Stimulated activated CD8-positive, alpha-beta memory T cell treated with anti-CD3 and anti-CD28 coated beads, Interleukin-15, amount 100 ng/mL, for 24 hours (primary cell): ENCODE results near the gene RASAL2.
"Not testable (repeated sequence)": the region's sequence is repeated elsewhere in the genome, so short reads cannot be mapped to it uniquely, and the experiment has no call there.

ENCODE experiments used
- DNase-seq: peaks from one replicate; pipeline ENCODE4 v3.0.0-alpha.2; 2020; ENCODE audit warnings: low read depth

RASAL2 gene

GRCh38 chr1:178345238-178345637 lies 251.3 kb downstream of the RASAL2 start:
- no peak for DNase-seq

GRCh38 chr1:178345807-178346206 lies 251.9 kb downstream of the RASAL2 start:
- no peak for DNase-seq

DNA sequence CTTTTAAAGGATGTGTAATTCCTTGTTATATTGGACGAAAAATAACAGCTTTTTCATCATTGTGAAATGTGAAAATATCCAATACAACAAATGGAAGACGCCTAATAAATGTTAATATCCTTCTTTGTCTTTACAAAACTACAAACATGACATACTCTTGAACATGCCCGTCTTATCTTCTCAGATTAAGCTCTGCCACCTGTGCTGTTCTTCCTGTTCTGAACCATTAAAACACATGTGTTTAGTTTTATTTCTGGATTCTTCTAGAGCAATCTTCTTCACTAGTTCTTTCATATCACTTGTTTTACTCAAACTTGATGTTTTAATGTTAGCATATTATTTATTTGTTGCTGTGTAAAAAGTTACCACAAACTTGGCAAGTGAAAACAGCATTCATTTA lies 255.9 kb downstream of the RASAL2 start:
- no peak for DNase-seq

DNA sequence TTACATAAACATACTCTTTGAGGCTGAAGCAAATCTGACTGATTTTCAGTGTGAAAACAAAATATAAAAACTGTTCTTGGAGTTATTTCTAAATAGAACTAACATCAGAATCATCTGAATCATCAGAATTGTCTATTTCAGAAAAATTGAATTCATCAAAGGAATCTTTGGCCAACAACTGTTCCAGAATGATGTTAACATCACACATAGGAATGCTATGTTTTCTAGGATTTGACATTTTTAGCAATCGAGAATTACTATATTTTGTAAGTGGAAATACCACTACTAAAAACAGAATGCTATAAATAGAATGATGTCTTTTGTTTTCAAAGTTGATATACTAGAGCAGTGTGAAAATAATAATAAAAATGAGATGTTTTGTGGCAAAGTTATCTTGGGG lies 258.0 kb downstream of the RASAL2 start:
- not testable (repeated sequence) for DNase-seq

DNA sequence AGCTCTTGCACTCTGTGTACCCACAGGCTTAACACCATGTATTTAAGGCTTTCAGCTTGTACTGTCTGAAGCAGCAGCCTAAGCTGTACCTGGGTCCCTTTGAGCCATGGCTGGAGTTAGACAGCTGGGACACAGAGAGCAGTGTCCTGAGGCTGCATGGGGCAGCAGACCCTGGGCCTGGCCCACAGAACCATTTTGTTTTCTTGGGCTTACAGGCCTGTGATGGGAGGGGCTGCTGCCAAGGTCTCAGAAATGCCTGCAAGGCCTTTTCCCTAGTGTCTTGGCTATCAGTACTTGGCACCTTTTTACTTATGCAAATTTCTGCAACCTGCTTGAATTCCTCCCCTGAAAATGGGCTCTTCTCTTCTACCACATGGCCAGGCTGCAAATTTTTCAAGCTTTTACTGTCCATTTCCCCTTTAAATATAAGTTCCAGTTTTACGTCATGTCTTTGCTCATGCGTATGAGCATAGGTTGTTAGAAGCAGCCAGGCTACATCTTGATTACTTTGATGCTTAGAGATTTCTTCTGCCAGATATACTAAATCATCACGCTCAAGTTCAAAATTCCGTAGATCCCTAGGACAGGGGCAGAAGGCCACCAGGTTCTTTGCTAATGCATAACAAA lies 259.0 kb downstream of the RASAL2 start:
- no peak for DNase-seq

- DNase-seq = no peak
These were observed 259.6 kb downstream of the RASAL2 start for GRCh38 chr1:178353524-178353923.

- DNase-seq = no peak
These were observed 260.9 kb downstream of the RASAL2 start for GRCh38 chr1:178354816-178355215.

DNA sequence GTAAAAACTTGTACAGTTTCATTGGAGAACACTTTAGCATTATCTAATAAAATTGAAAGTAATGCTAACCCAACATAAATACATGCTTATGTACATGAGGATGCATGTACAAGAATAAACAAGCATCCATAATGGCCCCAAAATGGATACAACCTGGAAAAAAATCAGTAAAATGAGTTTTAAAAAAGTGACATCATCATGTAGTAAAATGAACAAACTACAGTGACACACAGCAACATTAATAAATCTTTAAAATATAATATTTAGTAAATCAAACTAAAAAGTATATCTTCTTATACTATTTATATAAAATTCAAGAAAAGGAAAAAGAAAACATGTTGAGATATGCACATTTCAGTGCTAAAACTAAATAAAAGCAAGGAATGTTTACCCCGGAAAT lies 262.4 kb downstream of the RASAL2 start:
- no peak for DNase-seq

DNA sequence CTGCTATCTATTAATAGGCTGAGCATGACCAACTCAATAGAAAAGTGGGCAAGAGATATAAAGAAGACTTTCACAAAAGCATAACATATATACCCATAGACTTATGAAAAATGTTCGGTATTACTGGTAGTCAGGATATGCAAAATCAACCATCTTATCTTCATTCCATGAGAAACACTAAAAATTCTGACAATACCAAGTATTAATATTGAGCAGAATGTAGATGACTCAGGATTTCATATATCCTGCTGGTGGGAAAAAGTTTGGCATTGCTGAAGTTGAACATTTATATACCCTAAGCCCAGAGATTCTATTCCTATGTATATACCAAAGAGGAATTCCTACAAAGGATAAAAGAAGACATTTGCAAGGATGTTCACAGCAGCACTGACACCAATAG lies 264.6 kb downstream of the RASAL2 start:
- no peak for DNase-seq

- no peak for DNase-seq
These were observed 266.5 kb downstream of the RASAL2 start for GRCh38 chr1:178360421-178360820.

DNA sequence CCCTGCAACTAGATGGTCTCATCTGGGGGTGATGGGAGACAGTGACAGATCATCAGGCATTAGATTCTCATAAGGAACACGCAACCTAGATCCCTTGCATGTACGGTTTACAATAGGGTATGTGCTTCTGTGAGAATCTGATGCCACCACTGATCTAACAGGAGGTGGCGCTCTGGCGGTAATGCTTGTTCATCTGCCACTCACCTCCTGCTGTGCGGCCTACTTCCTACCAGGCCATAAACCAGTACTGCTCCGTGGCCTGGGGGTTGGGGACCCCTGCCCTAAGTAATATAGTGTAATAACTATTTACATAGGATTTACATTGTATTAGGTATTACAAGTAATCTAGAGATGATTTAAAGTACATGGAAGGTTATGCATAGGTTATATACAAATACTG lies 267.9 kb downstream of the RASAL2 start:
- no peak for DNase-seq

DNA sequence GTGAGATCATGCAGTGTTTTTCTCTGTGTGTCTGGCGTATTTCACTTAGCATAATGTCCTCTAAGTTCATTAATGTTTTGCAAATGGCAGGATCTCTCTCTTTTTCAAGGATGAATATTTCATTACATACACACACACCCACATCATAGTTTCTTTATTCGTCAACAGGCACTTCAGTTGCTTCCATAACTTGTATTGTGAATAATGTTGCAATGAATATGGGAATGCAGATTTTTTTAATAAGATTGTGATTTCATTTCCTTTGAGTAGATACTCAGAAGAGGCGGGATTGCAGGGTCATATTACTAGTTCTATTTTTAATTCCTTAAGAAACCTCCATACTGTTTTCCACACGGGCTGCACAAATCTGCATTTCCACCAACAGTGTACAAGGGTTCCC lies 268.8 kb downstream of the RASAL2 start:
- no peak for DNase-seq

DNA sequence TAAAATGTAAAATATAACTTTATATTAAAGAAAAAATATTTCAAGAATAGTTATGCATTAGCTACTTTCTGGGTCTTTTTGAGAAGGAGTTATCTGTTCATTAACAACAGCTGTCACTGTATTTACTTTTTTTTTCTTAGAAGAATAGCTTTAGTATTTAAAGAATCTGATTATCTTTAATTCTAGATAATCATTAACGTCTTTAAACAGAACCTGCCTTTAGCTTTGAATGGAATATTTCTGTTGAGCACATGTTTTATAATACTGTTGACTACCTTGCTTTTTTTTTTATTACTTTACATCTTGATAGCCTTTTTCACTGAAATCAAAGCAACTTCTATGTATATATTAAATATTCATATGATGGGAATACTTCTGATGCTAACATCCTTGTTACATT lies 270.9 kb downstream of the RASAL2 start:
- no peak for DNase-seq

DNA sequence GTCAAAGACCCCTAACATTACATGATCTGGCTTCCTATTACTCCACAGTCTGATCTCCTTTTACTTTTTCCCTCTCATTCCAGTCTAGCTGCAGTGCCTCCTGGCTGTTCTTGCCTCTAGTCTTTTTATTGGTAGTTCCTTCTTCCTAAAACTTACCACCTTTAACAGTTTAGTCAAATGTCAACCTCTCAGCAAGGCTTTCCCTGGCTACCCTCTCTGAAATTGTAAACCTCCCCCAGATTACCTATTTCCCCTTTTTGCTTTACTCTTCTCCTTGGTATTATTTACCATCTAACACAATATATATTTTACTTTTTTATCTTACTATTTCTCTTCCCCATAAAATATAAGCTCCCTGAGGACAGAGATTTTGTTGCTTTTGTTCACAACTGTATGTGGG lies 273.2 kb downstream of the RASAL2 start:
- DNase-seq = no peak

DNA sequence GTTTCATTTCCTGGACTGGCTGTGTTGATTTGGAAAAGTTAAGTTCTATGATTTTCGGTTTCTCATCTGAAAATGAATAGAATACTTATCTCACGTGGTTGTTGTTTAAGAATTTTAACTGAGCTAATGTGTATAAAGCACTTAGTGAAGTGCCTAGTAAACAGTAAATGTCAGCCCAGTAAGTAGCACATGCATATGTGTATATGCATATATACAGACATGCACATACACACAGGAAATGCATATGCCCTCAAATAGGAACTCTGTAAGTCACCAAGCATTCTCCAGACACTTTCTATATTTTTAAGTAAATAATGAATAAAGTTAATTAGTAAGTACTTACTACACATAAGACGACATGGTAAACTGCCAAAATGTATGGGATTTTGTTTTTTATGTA lies 274.3 kb downstream of the RASAL2 start:
- DNase-seq = no peak

DNA sequence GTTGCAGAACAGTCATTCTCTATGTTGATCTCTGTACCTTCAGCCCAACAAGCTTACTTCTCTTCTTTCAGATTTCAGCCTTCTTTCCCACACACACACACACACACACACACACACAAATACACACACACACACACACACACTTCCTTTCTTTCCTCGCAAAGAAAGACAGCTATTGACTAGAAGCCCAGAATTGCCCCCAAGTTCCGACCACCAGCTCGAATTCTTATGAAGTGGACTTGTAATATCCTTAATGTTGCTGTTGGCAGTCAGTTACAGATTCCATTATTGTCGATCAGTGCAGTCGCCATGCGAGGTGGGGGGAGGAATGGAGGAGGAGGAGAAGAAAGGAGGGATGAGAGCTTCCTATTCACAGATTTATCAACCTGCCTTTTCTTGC lies 277.3 kb downstream of the RASAL2 start:
- no peak for DNase-seq

DNA sequence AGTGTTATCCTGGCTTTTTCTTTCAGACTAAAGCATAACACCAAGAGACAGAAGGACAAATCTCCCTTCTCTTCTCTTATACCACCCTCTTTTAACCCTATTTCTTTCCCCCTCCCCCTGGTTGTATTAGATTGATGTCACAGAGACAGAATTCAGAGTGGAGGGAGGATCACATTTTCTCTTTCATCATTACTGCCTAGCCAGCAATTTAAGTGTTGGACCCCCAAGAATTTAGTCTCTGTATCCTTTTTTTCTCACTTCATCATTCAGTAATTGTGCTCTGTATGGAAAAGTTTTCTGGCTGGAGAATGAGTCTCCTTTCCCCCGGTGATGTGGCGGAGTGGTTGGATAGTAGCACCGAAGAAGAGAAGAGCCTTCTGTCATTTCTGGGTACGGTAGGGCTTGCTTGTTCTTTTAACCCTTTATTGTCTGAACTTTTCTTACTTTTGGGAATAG lies 278.1 kb downstream of the RASAL2 start:
- no peak for DNase-seq

- DNase-seq = no peak
These were observed 280.1 kb downstream of the RASAL2 start for GRCh38 chr1:178374016-178374415.

GRCh38 chr1:178376008-178376407 lies 282.1 kb downstream of the RASAL2 start:
- DNase-seq = no peak

- no peak for DNase-seq
These were observed 285.9 kb downstream of the RASAL2 start for GRCh38 chr1:178379807-178380206.

- no peak for DNase-seq
These were observed 288.5 kb downstream of the RASAL2 start for GRCh38 chr1:178382372-178382771.

DNA sequence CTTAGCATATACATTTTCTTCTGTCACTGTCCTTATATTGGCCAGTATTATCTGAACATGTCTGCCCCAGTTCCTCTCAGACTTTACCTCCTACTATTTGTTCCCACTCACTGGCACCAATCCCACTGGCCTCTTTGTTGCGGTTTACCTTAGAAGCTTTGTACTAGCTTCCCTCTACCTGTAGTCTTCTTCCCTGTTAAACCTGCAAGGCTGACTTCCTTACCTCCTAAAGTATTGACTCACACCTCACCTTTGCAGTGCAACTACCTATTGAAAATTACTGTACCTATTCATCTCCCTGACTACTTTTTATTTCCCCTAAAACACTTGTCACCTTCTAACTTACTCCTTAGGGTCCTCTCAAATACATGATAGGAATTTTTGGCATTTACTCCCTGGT lies 291.8 kb downstream of the RASAL2 start:
- DNase-seq = no peak

DNA sequence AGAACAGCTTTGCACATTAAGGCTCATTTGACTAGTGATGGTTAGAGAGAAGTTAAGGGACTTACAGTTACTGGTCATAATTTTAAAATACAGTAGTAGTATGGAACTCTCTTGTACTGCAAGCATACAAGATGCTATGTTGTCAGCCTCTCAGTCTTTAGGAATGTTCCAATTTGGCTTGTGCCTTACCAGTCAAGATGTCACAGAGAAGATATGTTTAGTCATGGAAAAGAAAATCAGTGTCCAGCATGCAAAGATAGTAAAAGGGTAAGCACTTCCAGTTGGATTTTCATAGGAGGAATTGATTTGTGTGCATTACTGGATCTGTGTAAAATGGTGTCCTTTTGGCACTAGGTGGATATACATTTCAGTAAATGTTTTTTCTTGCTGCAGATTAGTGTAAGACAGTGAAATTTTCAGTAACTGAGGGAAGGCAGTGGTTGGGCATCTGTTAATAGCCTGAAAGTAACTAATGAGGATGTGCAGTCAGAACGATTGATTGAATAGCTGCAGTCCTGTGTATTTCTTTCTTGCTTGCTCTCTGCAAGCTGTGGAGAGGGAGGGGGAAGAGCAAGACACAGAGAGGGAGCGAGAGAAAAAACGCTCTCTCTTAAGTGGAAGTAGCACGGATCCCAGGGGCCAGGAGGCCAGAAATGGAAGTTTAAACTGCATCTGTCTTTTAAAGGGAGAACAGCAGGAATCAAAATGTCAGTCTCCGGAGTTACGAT lies 294.7 kb downstream of the RASAL2 start:
- no peak for DNase-seq

- no peak for DNase-seq
These were observed 295.5 kb downstream of the RASAL2 start for GRCh38 chr1:178389441-178389840.
